Progenitor cell of endocrine pancreas (in vitro differentiated cells): ENCODE results near the gene INKA2. TPM values are rescaled to one million over a fixed set of nuclear protein-coding genes. Genes with fewer than 3 reads are reported as not detected.

Experiments used
- DNase-seq: peaks from one replicate; pipeline ENCODE4 v3.0.0; 2021; ENCODE audit warnings: low spot score; ENCODE audit not compliant: unreplicated experiment
- H3K27ac Mint-ChIP-seq: 2 replicates; pipeline ENCODE4 v1.8.0; 2021; ENCODE audit warnings: mild to moderate bottlenecking, moderate library complexity, mixed read lengths
- H3K27me3 Mint-ChIP-seq: 2 replicates; pipeline ENCODE4 v1.8.0; 2021; ENCODE audit warnings: mixed read lengths
- H3K36me3 Mint-ChIP-seq: 2 replicates; pipeline ENCODE4 v1.8.0; 2022; ENCODE audit warnings: mixed read lengths; ENCODE audit not compliant: insufficient read depth
- H3K4me1 Mint-ChIP-seq: 2 replicates; pipeline ENCODE4 v1.8.0; 2021; ENCODE audit warnings: low read depth, mixed read lengths
- H3K4me3 Mint-ChIP-seq: 2 replicates; pipeline ENCODE4 v1.8.0; 2021; ENCODE audit warnings: low read depth, mild to moderate bottlenecking, moderate library complexity, mixed read lengths
- H3K9me3 Mint-ChIP-seq: 2 replicates; pipeline ENCODE4 v1.8.0; 2021; ENCODE audit warnings: low read depth, mixed read lengths
- total RNA-seq: library from RNA; stranded (reverse); gene quantifications from 2 replicates; pipeline ENCODE4 v1.2.1, GENCODE V29; 2021
- TF ChIP-seq, protein P1 (sequence below): fragments of 200-600 bp; sonication (generic); IDR thresholded peaks from one replicate; pipeline ENCODE4 v1.5.0; 2021; ENCODE audit warnings: antibody characterized with exemption, mild to moderate bottlenecking; ENCODE audit not compliant: unreplicated experiment

Gene INKA2
- total RNA-seq, 1 donor from 2014 or later, result 4.4 TPM

DNA sequence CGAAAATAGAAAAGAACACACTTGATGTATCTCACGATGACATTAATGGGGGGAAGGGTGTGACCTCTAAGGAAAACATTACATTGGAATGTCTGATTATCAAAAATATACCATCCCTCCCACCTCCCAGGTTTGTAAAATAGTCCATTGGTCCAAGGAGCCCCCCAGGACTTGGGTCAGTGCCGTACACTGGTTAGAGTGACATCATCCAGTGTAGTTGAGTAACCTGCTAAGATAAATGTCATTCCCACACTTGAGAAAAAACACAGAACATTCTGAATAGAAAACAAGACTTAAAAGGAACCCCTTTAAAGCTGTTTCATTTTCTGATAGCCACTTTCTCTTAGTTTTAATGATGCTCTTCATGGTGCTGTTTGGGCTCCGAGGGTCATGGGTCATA lies 31.7 kb upstream of the INKA2 start:
- Mint-ChIP-seq H3K36me3 (peaks cover 4% of the 10 kb centered on the region), H3K4me1 (peaks cover 2% of the 10 kb centered on the region), H3K4me3 (no peak overlapping the region), H3K27ac (no peak overlapping the region), H3K9me3 (no peaks in the 10 kb centered on the region), H3K27me3 (no peaks in the 10 kb centered on the region)
- no peak for DNase-seq
- TF ChIP-seq, protein P1, sequence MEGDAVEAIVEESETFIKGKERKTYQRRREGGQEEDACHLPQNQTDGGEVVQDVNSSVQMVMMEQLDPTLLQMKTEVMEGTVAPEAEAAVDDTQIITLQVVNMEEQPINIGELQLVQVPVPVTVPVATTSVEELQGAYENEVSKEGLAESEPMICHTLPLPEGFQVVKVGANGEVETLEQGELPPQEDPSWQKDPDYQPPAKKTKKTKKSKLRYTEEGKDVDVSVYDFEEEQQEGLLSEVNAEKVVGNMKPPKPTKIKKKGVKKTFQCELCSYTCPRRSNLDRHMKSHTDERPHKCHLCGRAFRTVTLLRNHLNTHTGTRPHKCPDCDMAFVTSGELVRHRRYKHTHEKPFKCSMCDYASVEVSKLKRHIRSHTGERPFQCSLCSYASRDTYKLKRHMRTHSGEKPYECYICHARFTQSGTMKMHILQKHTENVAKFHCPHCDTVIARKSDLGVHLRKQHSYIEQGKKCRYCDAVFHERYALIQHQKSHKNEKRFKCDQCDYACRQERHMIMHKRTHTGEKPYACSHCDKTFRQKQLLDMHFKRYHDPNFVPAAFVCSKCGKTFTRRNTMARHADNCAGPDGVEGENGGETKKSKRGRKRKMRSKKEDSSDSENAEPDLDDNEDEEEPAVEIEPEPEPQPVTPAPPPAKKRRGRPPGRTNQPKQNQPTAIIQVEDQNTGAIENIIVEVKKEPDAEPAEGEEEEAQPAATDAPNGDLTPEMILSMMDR, result no peak

DNA sequence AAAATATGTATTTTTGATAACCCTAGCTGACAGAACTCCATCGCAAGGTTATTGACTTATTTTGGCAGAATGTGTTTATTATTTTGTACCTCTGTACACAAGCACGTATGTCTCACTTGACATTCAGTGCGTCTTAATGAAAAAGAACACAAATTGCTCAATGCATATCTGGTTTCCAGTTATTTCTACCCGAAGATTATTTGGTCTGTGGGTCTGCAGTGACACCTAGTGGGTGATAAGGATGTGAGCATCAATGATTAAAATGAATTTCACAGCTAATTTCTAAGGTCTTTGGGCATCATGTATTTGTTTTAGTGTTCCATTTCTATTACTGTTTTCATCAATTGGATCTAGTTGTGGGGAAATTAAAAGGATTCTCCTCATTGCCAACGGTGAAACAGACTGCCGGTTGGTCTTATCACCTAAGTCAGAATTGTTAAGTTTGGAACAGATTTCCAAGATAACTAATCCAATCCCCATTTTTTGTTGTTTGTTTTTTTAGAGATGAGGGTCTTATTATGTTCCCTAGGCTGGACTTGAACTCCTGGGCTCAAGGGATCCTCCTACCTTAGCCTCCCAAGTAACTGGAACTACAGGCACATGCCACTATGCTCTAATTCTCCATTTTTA lies 30.4 kb upstream of the INKA2 start:
- Mint-ChIP-seq H3K27me3 (no peaks in the 10 kb centered on the region), H3K27ac (no peak overlapping the region), H3K4me1 (peaks cover 2% of the 10 kb centered on the region), H3K4me3 (no peak overlapping the region), H3K9me3 (no peaks in the 10 kb centered on the region), H3K36me3 (peaks cover 7% of the 10 kb centered on the region)
- DNase-seq, result no peak
- TF ChIP-seq, protein P1, result peak; percentile 85

DNA sequence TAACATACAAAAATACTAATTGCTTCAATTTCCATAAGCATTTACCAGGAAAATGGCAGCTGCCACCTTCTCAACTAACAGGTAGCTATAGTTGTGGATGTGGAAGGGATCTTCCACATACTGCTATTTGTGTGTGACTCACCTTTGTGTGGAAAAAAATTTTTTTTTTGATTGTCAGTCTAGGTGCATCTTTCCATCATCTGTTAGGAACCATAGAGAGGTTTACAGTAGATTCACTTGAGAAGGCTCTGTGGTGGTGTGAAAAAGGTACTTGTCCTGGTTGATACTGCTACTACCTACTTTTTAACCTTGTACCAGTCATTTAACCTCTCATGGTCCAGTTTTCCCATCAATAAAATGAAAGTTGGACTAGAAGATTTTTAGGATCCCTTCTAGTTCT lies 29.4 kb upstream of the INKA2 start:
- H3K4me3 Mint-ChIP-seq, result no peak overlapping the region

DNA sequence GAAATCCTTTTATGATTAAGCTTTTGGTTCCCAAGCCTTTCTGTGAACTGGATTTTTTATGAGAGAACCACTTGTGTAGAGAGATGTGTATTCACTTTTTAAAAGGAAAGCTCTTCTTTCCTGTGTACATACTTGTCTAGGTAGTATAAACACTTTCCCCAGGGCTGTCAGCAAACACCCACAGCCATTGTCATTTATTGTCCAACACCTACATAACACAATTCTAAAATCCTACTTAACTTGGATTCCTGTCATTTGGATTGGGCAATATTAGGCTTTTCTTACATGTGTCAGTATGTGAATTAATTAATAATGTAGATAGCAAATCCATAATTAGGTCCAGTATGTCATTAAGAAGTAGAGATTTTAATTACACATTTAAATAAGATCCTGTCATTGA lies 28.8 kb upstream of the INKA2 start:
- no peaks in the 10 kb centered on the region for H3K9me3 Mint-ChIP-seq
- peaks cover 7% of the 10 kb centered on the region for H3K36me3 Mint-ChIP-seq
- TF ChIP-seq, protein P1, result no peak
- no peaks in the 10 kb centered on the region for H3K27me3 Mint-ChIP-seq
- peaks cover 2% of the 10 kb centered on the region for H3K4me1 Mint-ChIP-seq
- H3K27ac Mint-ChIP-seq, result no peak overlapping the region
- no peak overlapping the region for H3K4me3 Mint-ChIP-seq
- no peak for DNase-seq

More for the DNA sequence above, 29.4 kb upstream of the INKA2 start:
- no peak for DNase-seq
- Mint-ChIP-seq H3K27me3 (no peaks in the 10 kb centered on the region), H3K9me3 (no peaks in the 10 kb centered on the region), H3K27ac (no peak overlapping the region), H3K4me1 (peaks cover 2% of the 10 kb centered on the region), H3K36me3 (peaks cover 7% of the 10 kb centered on the region)
- TF ChIP-seq, protein P1, result no peak

DNA sequence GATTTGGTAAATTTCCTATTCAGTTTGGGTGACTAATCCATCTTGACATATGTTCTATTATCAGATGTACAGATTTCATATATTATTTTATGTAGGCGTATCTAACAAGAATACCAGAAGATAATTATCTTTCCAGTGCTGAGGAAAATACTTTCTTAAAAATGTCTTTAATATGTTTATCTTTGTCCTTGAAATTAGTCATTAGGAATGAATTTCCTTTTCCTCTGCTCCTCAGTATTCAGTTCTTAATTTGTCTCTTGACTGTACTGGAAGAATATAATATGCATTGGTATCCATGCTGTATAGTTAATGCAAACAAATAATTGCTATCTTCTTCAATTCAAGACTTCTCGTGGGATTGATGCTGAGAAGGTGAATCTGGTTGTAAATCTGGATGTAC lies 23.1 kb upstream of the INKA2 start:
- no peak overlapping the region for H3K4me3 Mint-ChIP-seq
- H3K9me3 Mint-ChIP-seq, result no peaks in the 10 kb centered on the region
- H3K27me3 Mint-ChIP-seq, result no peaks in the 10 kb centered on the region
- peaks cover 34% of the 10 kb centered on the region for H3K36me3 Mint-ChIP-seq
- TF ChIP-seq, protein P1, result no peak
- peaks cover 1% of the 10 kb centered on the region for H3K4me1 Mint-ChIP-seq
- H3K27ac Mint-ChIP-seq, result no peak overlapping the region
- DNase-seq, result no peak
